DND-41 (cell line): ENCODE results near the gene PIGC.
A peak's percentile ranks its signal among the peaks of the same experiment; 100 is the strongest.

Experiments
- ATAC-seq: fragments of 200-7000 bp; cut with Tn5 transposase; 3 replicates; pipeline ENCODE4 v1.9.1; 2021; ENCODE audit warnings: low read depth; ENCODE audit not compliant: insufficient read depth
- DNase-seq: peaks from one replicate; pipeline ENCODE4 v3.0.0-alpha.2; 2020
- H2AFZ ChIP-seq: 2 replicates; pipeline ENCODE4 v1.6.0; 2012; ENCODE audit warnings: low read depth, low read length
- H3K27ac ChIP-seq: 2 replicates; pipeline ENCODE4 v1.5.1; 2012; ENCODE audit warnings: low read length, inconsistent platforms
- H3K27me3 ChIP-seq: fragments of 200-600 bp; sonication (generic); 2 replicates; pipeline ENCODE4 v1.6.0; 2012; ENCODE audit warnings: low read length, mild to moderate bottlenecking, inconsistent platforms; ENCODE audit not compliant: insufficient read depth, poor library complexity
- H3K36me3 ChIP-seq: 2 replicates; pipeline ENCODE4 v1.5.1; 2012; ENCODE audit warnings: low read length, inconsistent platforms; ENCODE audit not compliant: insufficient read depth
- H3K4me1 ChIP-seq: 2 replicates; pipeline ENCODE4 v1.5.1; 2012; ENCODE audit warnings: mild to moderate bottlenecking, low read length; ENCODE audit not compliant: insufficient read depth
- H3K4me2 ChIP-seq: 2 replicates; pipeline ENCODE4 v1.6.0; 2012; ENCODE audit warnings: mild to moderate bottlenecking, moderate library complexity, low read length, inconsistent platforms; ENCODE audit not compliant: insufficient read depth
- H3K4me3 ChIP-seq, 2 experiments: fragments of 200-600 bp in 1 of 2; shearing (Covaris generic) in 1 of 2; 2 replicates each; pipeline ENCODE4 v1.5.1; 2012 to 2016; ENCODE audit warnings: inconsistent platforms in 2 of 2, low read length in 2 of 2, mild to moderate bottlenecking in 2 of 2, low read depth in 1 of 2, moderate library complexity in 1 of 2
- H3K79me2 ChIP-seq: 2 replicates; pipeline ENCODE4 v1.6.0; 2012; ENCODE audit warnings: low read length, inconsistent platforms; ENCODE audit not compliant: insufficient read depth
- H3K9ac ChIP-seq: 2 replicates; pipeline ENCODE4 v1.6.0; 2012; ENCODE audit warnings: low read depth, mild to moderate bottlenecking, inconsistent platforms, low read length, moderate library complexity
- H3K9me3 ChIP-seq: 2 replicates; pipeline ENCODE4 v1.5.1; 2012; ENCODE audit warnings: low read length, moderate library complexity, mild to moderate bottlenecking, inconsistent platforms; ENCODE audit not compliant: insufficient read depth, severe bottlenecking
- H4K20me1 ChIP-seq: 2 replicates; pipeline ENCODE4 v1.6.0; 2012; ENCODE audit warnings: low read length; ENCODE audit not compliant: insufficient read depth
- EZH2 ChIP-seq: IDR thresholded peaks from 3 replicates; pipeline ENCODE4 v1.6.1; 2012; ENCODE audit warnings: borderline replicate concordance, low read depth, mild to moderate bottlenecking, moderate library complexity, low read length, inconsistent platforms; ENCODE audit not compliant: severe bottlenecking
- TF ChIP-seq, protein P1 (sequence below): IDR thresholded peaks from 2 replicates; pipeline ENCODE4 v1.5.1; 2012; ENCODE audit warnings: borderline replicate concordance, low read length, moderate library complexity, mild to moderate bottlenecking; ENCODE audit not compliant: poor library complexity, severe bottlenecking; ENCODE audit errors: extremely low read depth

Gene PIGC

DNA sequence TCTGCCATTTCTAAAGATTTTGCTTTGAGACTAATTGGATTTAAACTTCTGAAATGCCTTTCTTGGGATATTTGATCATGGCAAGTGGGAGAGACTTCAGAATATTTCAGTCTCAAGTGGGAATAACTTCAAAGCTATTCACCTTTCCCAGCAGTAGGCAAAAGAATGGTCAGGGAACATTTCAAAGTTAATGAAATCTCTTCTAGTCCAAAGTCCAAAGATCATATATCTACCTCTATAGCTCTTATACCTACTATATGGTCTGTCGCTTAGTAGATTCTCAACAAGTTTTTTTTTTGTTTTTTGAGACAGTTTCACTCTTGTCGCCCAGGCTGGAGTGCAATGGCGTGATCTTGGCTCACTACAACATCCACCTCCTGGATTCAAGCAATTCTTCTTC lies 44.5 kb upstream of the PIGC start:
- ATAC-seq (no peak), DNase-seq (no peak)
- TF ChIP-seq, protein P1, sequence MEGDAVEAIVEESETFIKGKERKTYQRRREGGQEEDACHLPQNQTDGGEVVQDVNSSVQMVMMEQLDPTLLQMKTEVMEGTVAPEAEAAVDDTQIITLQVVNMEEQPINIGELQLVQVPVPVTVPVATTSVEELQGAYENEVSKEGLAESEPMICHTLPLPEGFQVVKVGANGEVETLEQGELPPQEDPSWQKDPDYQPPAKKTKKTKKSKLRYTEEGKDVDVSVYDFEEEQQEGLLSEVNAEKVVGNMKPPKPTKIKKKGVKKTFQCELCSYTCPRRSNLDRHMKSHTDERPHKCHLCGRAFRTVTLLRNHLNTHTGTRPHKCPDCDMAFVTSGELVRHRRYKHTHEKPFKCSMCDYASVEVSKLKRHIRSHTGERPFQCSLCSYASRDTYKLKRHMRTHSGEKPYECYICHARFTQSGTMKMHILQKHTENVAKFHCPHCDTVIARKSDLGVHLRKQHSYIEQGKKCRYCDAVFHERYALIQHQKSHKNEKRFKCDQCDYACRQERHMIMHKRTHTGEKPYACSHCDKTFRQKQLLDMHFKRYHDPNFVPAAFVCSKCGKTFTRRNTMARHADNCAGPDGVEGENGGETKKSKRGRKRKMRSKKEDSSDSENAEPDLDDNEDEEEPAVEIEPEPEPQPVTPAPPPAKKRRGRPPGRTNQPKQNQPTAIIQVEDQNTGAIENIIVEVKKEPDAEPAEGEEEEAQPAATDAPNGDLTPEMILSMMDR: no peak
- TF ChIP-seq EZH2: no peak
- H3K4me1 ChIP-seq: peaks cover 14% of the 10 kb centered on the region
- peaks cover 8% of the 10 kb centered on the region for H3K27me3 ChIP-seq
- H3K27ac ChIP-seq: no peak overlapping the region
- no peaks in the 10 kb centered on the region for H3K79me2 ChIP-seq
- no peak overlapping the region for H3K4me3 ChIP-seq
- H2AFZ ChIP-seq: no peak overlapping the region
- H3K9ac ChIP-seq: no peak overlapping the region
- no peak overlapping the region for H3K4me2 ChIP-seq
- H4K20me1 ChIP-seq: no peaks in the 10 kb centered on the region
- no peaks in the 10 kb centered on the region for H3K9me3 ChIP-seq
- H3K36me3 ChIP-seq: no peaks in the 10 kb centered on the region

DNA sequence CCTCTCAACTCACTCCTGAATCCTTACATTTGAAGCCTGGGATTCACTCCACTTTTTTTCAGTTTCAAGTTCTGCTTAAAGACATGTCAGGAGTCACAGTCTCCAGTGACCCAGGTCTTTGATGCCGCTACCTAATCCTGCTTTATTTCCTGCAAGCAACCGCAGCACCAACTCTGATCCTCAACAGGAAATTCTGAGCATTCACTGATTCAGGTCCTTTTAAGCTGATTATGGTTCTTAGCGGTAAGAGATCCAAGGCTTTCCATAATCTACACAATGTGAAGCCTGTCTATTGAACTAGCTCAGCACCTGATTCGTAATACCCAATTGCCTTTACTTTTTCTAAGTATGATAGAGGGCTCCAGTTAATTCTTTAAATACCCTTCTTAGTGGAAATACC lies 43.7 kb upstream of the PIGC start:
- Histone ChIP-seq H3K79me2 (no peaks in the 10 kb centered on the region), H3K27me3 (peaks cover 8% of the 10 kb centered on the region), H3K9me3 (no peaks in the 10 kb centered on the region), H3K4me2 (peak overlapping the region; percentile 52; the same call in 1 of the 2 replicates), H3K4me3 (peak overlapping the region in 1 of 2 experiments; percentile 15; a peak in 1 of 4 replicates), H4K20me1 (no peaks in the 10 kb centered on the region), H3K9ac (no peak overlapping the region), H3K27ac (no peak overlapping the region), H2AFZ (no peak overlapping the region), H3K36me3 (no peaks in the 10 kb centered on the region), H3K4me1 (peaks cover 14% of the 10 kb centered on the region)
- DNase-seq (peak; percentile 48), ATAC-seq (peak; percentile 95)
- TF ChIP-seq EZH2: no peak
- TF ChIP-seq, protein P1: no peak

DNA sequence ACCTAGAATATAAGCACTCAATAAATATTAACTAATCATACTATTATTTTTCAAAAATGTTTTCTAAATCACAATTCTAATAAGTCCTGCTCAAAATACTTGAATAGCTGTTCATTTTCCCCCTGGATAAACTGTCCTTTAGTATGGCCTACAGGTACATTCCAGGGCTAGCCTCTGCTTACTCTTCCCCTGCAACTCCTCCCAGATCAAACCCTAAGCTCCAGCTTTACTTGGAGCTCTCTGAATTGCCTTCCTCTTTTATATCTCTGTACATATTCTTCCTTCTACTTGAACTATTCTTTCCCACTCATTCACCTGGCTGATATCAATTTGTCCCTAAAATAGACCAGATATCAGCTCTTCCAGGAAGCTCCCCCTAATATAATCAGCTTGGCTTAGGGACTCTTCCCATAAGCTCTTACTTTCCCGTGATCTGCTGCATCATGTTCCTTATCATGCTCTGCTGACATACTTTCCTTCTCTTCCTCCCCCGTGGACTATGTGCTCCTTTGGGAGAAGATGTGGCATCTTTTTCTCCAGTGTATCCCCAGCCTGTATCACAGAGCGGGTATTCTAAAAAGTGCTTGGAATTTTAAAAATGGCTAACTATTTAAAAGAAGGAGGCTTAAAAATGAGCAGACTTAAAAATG lies 43.1 kb upstream of the PIGC start:
- H3K9me3 ChIP-seq: no peaks in the 10 kb centered on the region
- H3K27me3 ChIP-seq: peaks cover 8% of the 10 kb centered on the region
- 0 out of 2 replicates have a peak overlapping the region, but pooled peaks have one; percentile 52 for H3K4me2 ChIP-seq
- H3K79me2 ChIP-seq: no peaks in the 10 kb centered on the region
- H3K4me3 ChIP-seq: no peak overlapping the region
- H3K36me3 ChIP-seq: no peaks in the 10 kb centered on the region
- no peak overlapping the region for H3K27ac ChIP-seq
- no peak for TF ChIP-seq EZH2
- TF ChIP-seq, protein P1: no peak
- DNase-seq (no peak), ATAC-seq (no peak)
- H3K9ac ChIP-seq: no peak overlapping the region
- H3K4me1 ChIP-seq: peaks cover 14% of the 10 kb centered on the region
- no peaks in the 10 kb centered on the region for H4K20me1 ChIP-seq
- H2AFZ ChIP-seq: no peak overlapping the region

DNA sequence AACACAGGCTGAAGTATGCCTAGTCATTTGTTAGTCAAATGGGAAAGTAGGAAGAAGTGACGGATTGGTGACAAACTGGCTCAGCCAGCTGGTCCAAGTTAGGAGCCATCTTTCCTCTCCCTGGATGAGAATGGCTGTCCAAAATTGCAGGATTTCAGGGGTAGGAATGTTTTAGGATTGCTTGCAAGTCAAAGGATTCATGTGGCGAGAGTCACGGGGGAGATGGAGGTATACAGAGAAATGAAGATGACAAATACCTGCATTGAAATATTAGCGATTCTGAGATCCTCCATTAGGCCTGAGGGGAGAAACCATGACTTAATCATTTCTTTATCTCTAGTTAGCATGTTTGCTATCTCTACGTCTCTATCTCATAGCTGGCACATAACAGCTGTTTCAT lies 41.8 kb upstream of the PIGC start:
- no peaks in the 10 kb centered on the region for H3K79me2 ChIP-seq
- peaks cover 19% of the 10 kb centered on the region for H3K4me1 ChIP-seq
- TF ChIP-seq, protein P1: no peak
- no peak for TF ChIP-seq EZH2
- H3K27ac ChIP-seq: no peak overlapping the region
- DNase-seq: no peak
- no peaks in the 10 kb centered on the region for H3K9me3 ChIP-seq
- peaks cover 5% of the 10 kb centered on the region for H3K27me3 ChIP-seq
- H4K20me1 ChIP-seq: no peaks in the 10 kb centered on the region
- no peak overlapping the region for H3K4me3 ChIP-seq
- H3K9ac ChIP-seq: no peak overlapping the region
- H2AFZ ChIP-seq: no peak overlapping the region
- ATAC-seq: no peak
- H3K4me2 ChIP-seq: no peak overlapping the region
- no peaks in the 10 kb centered on the region for H3K36me3 ChIP-seq
